GF-D8 (cell line): ENCODE results near the gene USP9Y.

Source experiments
- DNase-seq: peaks from one replicate; lab custom pipeline; 2025; lab: John Stamatoyannopoulos, UW

USP9Y gene

GRCh38 chrY:12793999-12794398, 93.0 kb downstream of the USP9Y start:
- no peak for DNase-seq

- DNase-seq = no peak
Measured at GRCh38 chrY:12808046-12808445, 107.0 kb downstream of the USP9Y start.

GRCh38 chrY:12809034-12809433, 108.0 kb downstream of the USP9Y start:
- no peak for DNase-seq

GRCh38 chrY:12823408-12823807, 122.4 kb downstream of the USP9Y start:
- DNase-seq = no peak

GRCh38 chrY:12826791-12827190, 125.8 kb downstream of the USP9Y start:
- no peak for DNase-seq

GRCh38 chrY:12833284-12833683, 132.3 kb downstream of the USP9Y start:
- no peak for DNase-seq

- no peak for DNase-seq
Measured at GRCh38 chrY:12837550-12837949, 136.5 kb downstream of the USP9Y start.

GRCh38 chrY:12841368-12841767, 140.3 kb downstream of the USP9Y start:
- DNase-seq = no peak

- DNase-seq = no peak
Measured at GRCh38 chrY:12846793-12847192, 145.8 kb downstream of the USP9Y start.

GRCh38 chrY:12855791-12856275, 154.8 kb downstream of the USP9Y start:
- no peak for DNase-seq

- DNase-seq = no peak
Measured at GRCh38 chrY:12867960-12868359, 166.9 kb downstream of the USP9Y start.

GRCh38 chrY:12896973-12897372, 195.9 kb downstream of the USP9Y start:
- DNase-seq = no peak

GRCh38 chrY:12898604-12899003, 197.6 kb downstream of the USP9Y start:
- no peak for DNase-seq

GRCh38 chrY:12904618-12905516, 203.8 kb downstream of the USP9Y start, which contains the start of gene DDX3Y:
TSS of gene DDX3Y (plus strand) at chrY:12904868. CDS start at chrY:12904937, 69 bp downstream.
- DNase-seq = peak; percentile 76

- peak; percentile 43 for DNase-seq
Measured at GRCh38 chrY:12905517-12905872, 204.5 kb downstream of the USP9Y start.

- no peak for DNase-seq
Measured at GRCh38 chrY:12905895-12906294, 204.9 kb downstream of the USP9Y start.
